ENCODE measurements around the gene ERMP1.

Gene ERMP1

DNA sequence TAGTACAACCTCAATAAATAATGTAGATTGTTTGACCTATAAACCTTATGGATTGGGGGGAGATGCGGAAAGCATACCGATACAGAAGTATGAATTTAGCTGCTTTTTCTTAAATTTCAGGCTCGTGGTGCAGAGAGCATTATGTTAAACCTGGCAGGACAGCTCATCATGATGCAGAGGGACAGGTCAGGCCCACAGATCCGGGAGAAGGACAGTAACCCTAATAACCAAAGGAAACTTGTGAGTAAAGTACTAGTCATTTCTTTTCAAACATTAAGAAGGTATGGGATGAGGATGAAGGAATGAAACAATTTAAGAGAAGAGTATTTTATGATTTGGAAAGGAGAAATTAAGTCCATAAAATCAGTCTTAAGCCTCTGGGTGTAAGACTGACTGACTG lies 70.5 kb downstream of the ERMP1 start:
- FAIRE-seq: no peak
- no peak for DNase-seq (ENCODE audit: insufficient read length, low spot score)
- no peak for TF ChIP-seq POLR2A (IDR thresholded peaks at IDR 0.05; ENCODE audit: low read depth, low read length)

GRCh38 chr9:5760338-5760737 lies 72.6 kb downstream of the ERMP1 start:
- FAIRE-seq (no peak), DNase-seq (ENCODE audit: insufficient read length, low spot score) (no peak)

GRCh38 chr9:5756633-5757032 lies 76.3 kb downstream of the ERMP1 start:
- DNase-seq (ENCODE audit: insufficient read length, low spot score) (no peak), FAIRE-seq (no peak)
- TF ChIP-seq POLR2A (IDR thresholded peaks at IDR 0.05; ENCODE audit: low read depth, low read length): no peak

More at GRCh38 chr9:5760338-5760737, 72.6 kb downstream of the ERMP1 start:
- no peak for TF ChIP-seq POLR2A (IDR thresholded peaks at IDR 0.05; ENCODE audit: low read depth, low read length)

DNA sequence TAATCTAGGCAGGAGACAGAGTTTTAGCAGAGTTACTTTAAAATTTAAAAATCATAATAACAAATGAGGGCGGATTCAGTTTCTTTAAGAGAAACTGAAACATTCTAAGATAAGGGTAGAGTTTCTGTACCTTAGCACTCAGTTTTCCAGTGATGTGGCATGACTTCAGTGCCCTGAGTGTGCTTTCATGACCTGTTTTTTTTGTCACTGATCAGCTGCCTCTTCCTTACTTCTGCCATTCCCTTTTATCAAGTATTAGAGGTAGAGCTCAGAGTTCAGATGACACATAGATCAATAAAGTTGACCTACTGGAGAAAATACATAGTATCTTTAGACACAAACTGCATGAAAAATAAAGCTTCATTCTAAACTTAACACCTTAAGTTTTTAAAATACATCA lies 82.3 kb downstream of the ERMP1 start:
- no peak for TF ChIP-seq POLR2A (IDR thresholded peaks at IDR 0.05; ENCODE audit: low read depth, low read length)

DNA sequence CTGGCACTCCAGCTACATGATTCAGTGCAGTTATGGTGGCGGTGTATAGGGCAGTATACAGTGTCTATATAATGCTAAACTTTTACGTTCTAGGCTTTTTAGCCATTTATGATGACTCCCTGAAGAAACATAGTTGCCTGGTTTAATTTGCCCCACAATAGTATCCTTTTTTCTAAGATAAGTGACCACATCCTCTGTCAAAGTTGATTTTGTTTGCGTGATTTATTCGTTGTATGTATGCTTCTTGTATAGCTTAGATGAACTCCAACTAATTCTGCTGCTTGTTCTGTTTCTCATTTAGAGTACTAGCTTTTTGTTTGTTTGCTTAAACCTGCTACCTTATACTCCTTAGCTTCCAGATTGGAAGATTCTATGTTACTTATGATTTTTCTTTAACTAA lies 83.6 kb downstream of the ERMP1 start:
- TF ChIP-seq POLR2A (IDR thresholded peaks at IDR 0.05; ENCODE audit: low read depth, low read length): no peak
- FAIRE-seq: peak; percentile 15
- DNase-seq (ENCODE audit: insufficient read length, low spot score): no peak

More for the DNA sequence above, 82.3 kb downstream of the ERMP1 start:
- DNase-seq (ENCODE audit: insufficient read length, low spot score) (no peak), FAIRE-seq (no peak)

- no peak for TF ChIP-seq POLR2A (IDR thresholded peaks at IDR 0.05; ENCODE audit: low read depth, low read length)
- FAIRE-seq (no peak), DNase-seq (ENCODE audit: insufficient read length, low spot score) (no peak)
These were observed 84.5 kb downstream of the ERMP1 start for GRCh38 chr9:5748438-5748837.

GRCh38 chr9:5743109-5743508 lies 89.8 kb downstream of the ERMP1 start:
- DNase-seq (ENCODE audit: insufficient read length, low spot score): no peak
- TF ChIP-seq POLR2A (IDR thresholded peaks at IDR 0.05; ENCODE audit: low read depth, low read length): no peak
- no peak for FAIRE-seq

DNA sequence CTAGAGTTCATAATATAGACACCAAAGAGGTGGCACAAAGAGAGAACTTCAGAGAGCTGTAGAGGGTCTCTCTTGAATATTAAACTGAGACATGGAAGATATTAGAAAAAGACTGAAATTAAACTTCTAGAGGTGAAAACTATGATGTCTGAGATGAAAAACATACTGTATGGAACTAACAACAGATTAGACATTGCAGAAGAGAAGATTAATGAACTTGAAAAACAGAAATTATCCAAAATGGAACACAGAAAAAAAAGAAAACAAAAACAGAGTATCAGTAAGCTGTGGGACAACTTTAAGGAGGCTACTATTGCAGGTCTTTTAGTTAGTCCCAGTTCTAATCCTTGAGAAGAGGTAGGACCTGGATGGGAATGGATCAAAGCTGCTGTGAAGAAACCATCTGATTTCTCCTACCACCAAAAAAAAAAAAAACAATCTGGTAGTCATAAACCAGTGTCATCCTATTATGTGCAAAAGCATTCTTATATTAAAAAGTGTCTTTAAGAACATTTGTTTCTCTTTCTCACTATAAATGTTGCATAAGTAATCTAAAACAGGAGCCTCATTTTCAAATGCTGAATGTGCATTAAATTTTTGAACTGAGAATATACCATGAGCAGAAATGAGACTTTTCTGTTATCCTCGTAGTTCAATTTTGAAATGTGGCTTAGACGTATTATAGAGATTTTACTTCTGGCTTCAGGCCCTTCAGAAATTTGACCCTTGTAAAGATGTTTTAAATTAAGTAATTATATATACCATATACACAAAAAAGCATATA lies 96.2 kb downstream of the ERMP1 start:
- FAIRE-seq: no peak
- no peak for DNase-seq (ENCODE audit: insufficient read length, low spot score)
- TF ChIP-seq POLR2A (IDR thresholded peaks at IDR 0.05; ENCODE audit: low read depth, low read length): no peak

DNA sequence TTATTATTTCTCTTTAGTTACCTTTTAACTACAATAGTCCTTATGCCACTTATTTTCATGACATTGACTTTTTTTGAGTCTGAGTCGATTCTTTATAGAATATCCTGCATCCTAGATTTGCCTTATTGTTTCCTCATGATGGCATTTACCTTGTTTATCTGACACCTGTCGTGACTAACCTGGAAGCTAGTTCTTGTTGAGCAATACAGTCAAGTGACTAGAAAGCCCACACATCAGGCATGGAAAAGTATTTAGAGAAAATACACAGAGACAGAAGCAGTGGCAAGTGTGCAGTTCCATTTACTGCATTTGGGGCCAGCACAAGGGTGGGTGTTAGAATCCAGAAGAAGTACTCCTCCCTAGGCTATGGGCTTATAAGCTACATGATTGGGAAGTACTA lies 97.8 kb downstream of the ERMP1 start:
- FAIRE-seq: no peak
- DNase-seq (ENCODE audit: insufficient read length, low spot score): no peak
- TF ChIP-seq POLR2A (IDR thresholded peaks at IDR 0.05; ENCODE audit: low read depth, low read length): no peak
